T-helper 1 cell treated with Interleukin-12 subunit alpha and Interleukin-12 subunit beta and Interleukin-4 antibody, amounts not matched to agents 30 μg/mL and 1 μg/mL, for 36 hours (primary cell): ENCODE data around the gene LCNL1.

Experiments used
- H3K27ac Mint-ChIP-seq: one replicate; pipeline ENCODE4 v1.8.0; 2021; ENCODE audit warnings: mild to moderate bottlenecking, mixed read lengths
- H3K27me3 Mint-ChIP-seq: one replicate; pipeline ENCODE4 v1.8.0; 2021; ENCODE audit warnings: low read depth, mixed read lengths
- H3K36me3 Mint-ChIP-seq: one replicate; pipeline ENCODE4 v1.8.0; 2021; ENCODE audit warnings: low read depth, mixed read lengths
- H3K4me1 Mint-ChIP-seq: one replicate; pipeline ENCODE4 v1.8.0; 2021; ENCODE audit warnings: low read depth, mixed read lengths
- H3K4me3 Mint-ChIP-seq: one replicate; pipeline ENCODE4 v1.8.0; 2021; ENCODE audit warnings: mild to moderate bottlenecking, moderate library complexity, mixed read lengths
- H3K9me3 Mint-ChIP-seq: one replicate; pipeline ENCODE4 v1.8.0; 2021; ENCODE audit warnings: mixed read lengths

Gene LCNL1

DNA sequence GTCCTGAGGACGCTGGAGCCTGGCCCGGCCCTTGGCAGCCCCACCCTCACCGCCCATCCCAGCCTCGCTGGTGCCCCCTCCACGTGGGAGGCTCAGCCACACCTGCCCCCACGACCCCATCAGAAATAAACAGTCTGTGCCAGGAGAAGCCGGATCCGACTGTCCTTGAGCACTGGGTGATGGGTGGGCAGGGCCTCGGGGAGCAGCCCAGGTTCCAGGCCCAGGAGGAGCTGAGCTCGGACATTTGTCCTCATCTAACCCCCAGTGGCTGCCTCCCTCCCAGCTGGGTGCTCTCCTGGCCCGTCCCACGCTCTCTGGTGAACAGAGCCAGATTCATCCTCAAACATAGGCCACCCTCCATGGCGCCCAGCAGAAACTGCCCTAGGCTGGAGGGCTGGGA lies 10.1 kb upstream of the LCNL1 start:
- Mint-ChIP-seq H3K36me3 (no peaks in the 10 kb centered on the region), H3K9me3 (no peaks in the 10 kb centered on the region), H3K4me3 (no peak overlapping the region), H3K4me1 (peaks cover 3% of the 10 kb centered on the region), H3K27ac (no peak overlapping the region), H3K27me3 (peaks cover 5% of the 10 kb centered on the region)

DNA sequence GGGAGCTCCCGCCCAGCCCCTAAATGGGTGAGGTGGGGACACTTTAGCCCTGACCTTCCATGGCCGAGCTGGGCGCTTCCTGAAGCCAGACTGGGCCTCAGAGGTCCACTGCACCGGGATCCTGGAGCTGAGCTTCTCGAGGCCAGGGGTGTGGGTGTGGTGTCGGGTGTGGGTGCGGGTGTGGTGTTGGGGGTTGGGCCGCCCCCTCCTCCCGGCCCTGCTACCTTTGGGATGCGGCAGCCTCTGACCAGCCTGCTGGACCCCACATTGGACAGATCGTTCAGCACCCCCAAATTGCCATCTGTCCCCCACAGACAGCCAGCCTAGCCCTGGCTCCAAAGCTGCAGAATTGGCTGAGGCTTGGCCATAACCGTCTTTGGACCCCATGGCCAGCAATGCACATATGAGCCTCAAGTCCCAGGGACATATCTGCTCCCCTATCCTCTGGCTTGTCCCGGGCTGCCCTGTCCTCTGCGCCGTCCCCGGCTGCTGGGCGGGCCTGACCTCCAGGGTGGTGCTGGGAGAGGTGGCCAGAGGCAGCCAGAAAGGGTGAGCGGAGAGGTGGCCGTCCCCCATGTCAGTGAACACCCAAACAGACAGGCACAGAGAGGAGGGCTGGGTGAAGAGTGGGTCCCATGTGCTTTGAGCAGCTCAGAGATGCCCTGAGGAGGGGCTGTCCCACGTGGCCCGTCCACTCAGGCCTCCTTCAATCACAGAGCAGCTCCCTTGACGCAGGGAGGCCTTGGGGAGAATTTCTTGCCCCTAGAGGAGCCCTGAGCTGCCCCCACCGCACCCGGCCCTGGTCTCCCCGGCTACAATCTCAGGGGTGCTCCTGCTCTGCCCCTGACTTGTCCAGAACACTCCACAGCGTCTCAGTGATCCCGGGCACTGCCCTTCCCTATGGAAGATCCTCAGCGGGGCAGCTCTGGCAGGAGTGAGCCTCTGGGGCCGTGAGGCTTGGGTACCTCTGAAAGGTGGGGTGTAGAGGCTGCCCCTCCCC lies 8.9 kb upstream of the LCNL1 start:
- Mint-ChIP-seq H3K9me3 (no peaks in the 10 kb centered on the region), H3K27ac (no peak overlapping the region), H3K4me1 (peaks cover 3% of the 10 kb centered on the region), H3K27me3 (peaks cover 5% of the 10 kb centered on the region), H3K4me3 (no peak overlapping the region), H3K36me3 (no peaks in the 10 kb centered on the region)

GRCh38 chr9:136974817-136975535 lies 7.8 kb upstream of the LCNL1 start:
- peaks cover 5% of the 10 kb centered on the region for H3K27me3 Mint-ChIP-seq
- peak overlapping the region; percentile 59 for H3K27ac Mint-ChIP-seq
- peak overlapping the region; percentile 34 for H3K4me3 Mint-ChIP-seq
- no peaks in the 10 kb centered on the region for H3K36me3 Mint-ChIP-seq
- no peaks in the 10 kb centered on the region for H3K9me3 Mint-ChIP-seq
- H3K4me1 Mint-ChIP-seq = peaks cover 3% of the 10 kb centered on the region

GRCh38 chr9:136975644-136976043 lies 7.1 kb upstream of the LCNL1 start:
- Mint-ChIP-seq H3K4me3 (peak overlapping the region; percentile 34), H3K27ac (no peak overlapping the region), H3K9me3 (no peaks in the 10 kb centered on the region), H3K36me3 (no peaks in the 10 kb centered on the region), H3K4me1 (peaks cover 3% of the 10 kb centered on the region), H3K27me3 (peaks cover 8% of the 10 kb centered on the region)

DNA sequence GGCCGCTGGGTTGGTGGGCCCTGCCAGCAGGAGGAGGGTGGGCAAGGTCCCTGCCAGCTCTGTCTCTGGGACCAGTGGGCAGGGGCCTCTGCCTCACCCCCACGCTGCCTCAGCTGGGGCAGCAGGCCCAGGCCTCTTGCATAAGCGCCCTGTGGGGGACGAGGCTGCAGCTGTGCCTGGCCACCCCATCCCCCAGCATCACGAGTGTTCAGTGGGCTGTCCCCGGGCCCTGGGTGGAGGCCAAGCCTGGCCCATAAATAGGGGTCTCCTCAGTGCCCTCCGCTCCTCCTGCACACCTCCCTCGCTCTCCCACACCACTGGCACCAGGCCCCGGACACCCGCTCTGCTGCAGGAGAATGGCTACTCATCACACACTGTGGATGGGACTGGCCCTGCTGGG lies 5.6 kb upstream of the LCNL1 start, which contains the start of gene PTGDS:
PTGDS (plus strand) TSS at position 282 of the 400 bp plus-strand sequence; CDS start at position 357, 75 bp downstream.
- Mint-ChIP-seq H3K27ac (no peak within 1 kb of the TSS), H3K27me3 (peaks cover 9% of the 10 kb centered on the region)

DNA sequence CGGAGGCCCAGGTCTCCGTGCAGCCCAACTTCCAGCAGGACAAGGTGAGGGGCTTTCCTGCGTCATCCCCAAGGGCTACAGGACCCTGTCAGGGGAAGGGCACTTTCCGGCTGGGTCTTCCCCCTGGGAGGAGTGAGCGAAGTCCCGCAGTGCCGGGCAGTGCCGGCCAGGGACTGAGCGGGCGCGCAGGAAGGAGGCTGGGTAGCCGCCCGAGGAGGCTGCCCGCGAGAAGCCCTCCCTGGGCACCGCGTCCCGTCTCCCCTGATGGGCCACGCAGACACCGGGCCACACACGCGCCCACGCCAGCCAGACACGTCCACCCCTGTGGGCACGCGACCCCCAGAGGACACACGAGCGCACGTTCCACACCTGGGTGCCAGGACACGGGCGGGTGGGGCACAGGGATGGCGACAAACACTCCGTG lies 5.1 kb upstream of the LCNL1 start:
- peaks cover 3% of the 10 kb centered on the region for H3K4me1 Mint-ChIP-seq
- H3K4me3 Mint-ChIP-seq = no peak overlapping the region
- H3K9me3 Mint-ChIP-seq = no peaks in the 10 kb centered on the region
- no peak overlapping the region for H3K27ac Mint-ChIP-seq
- H3K36me3 Mint-ChIP-seq = no peaks in the 10 kb centered on the region
- H3K27me3 Mint-ChIP-seq = peaks cover 9% of the 10 kb centered on the region

More for the DNA sequence above, 5.6 kb upstream of the LCNL1 start, which contains the start of gene PTGDS:
- H3K9me3 Mint-ChIP-seq = no peaks in the 10 kb centered on the region
- peaks cover 3% of the 10 kb centered on the region for H3K4me1 Mint-ChIP-seq
- no peaks in the 10 kb centered on the region for H3K36me3 Mint-ChIP-seq
- H3K4me3 Mint-ChIP-seq = no peak within 1 kb of the TSS

DNA sequence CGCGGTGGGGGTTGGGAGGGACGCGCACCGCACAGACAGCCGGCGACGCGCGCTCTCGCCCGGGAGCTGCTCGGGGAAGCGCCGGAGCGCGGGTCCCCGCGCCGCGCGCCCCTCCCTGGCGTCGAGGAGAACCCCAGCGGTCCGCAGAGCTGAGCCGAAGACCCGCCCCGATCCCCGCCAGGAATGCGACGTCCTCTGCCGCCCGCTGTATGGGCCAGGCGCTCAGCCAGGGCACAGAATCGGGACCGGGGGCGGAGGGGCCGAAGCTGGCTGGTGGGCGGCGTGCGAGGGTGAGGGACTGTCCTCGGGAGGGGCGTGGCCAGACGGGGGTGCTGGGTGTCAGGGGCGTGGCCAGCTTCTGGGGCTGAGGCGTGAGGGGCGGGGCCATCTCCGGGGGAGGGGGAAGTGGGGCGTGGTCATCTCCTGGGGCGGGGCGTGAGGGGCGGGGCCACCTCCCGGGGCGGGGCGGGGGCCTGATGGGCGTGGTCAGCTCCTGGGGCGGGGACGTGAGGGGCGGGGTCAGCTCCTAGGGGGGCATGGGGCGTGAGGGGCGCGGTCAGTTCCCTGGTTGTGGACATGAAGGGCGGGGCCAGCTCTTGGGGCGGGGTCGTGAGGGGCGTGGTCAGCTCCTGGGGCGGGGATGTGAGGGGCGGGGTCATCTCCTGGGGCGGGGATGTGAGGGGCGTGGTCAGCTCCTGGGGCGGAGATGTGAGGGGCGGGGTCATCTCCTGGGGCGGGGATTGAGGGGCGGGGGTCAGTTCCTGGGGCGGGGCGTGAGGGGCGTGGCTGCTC lies 4.5 kb upstream of the LCNL1 start:
- Mint-ChIP-seq H3K4me1 (peaks cover 3% of the 10 kb centered on the region), H3K36me3 (no peaks in the 10 kb centered on the region), H3K27ac (no peak overlapping the region), H3K27me3 (peaks cover 9% of the 10 kb centered on the region), H3K9me3 (no peaks in the 10 kb centered on the region), H3K4me3 (no peak overlapping the region)

DNA sequence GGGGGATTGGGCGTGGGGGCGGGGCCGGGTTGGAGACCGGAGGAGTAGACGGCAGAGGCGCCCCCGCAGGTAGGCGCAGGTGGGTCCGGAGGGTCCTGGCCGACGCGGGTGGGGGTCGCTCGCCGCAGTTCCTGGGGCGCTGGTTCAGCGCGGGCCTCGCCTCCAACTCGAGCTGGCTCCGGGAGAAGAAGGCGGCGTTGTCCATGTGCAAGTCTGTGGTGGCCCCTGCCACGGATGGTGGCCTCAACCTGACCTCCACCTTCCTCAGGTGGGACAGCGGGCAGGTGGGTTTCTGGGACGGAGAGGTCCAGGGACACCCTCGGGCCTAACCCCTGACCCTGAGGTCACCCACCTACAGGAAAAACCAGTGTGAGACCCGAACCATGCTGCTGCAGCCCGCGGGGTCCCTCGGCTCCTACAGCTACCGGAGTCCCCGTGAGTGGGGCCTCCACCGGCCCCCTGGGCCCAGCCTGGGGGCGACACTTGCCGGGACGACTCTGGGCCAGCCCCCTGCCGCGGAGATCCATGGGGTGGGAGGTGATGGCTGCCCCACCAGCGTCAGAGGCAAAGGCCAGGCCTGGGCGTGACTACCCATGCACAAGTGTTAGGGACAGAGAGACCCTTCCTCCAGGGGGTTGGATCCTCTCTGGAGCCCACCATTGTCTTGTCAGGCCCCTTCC lies 3.8 kb upstream of the LCNL1 start:
- peaks cover 3% of the 10 kb centered on the region for H3K4me1 Mint-ChIP-seq
- peaks cover 13% of the 10 kb centered on the region for H3K27me3 Mint-ChIP-seq
- no peaks in the 10 kb centered on the region for H3K36me3 Mint-ChIP-seq
- no peak overlapping the region for H3K4me3 Mint-ChIP-seq
- no peak overlapping the region for H3K27ac Mint-ChIP-seq
- no peaks in the 10 kb centered on the region for H3K9me3 Mint-ChIP-seq

GRCh38 chr9:136979769-136980587 lies 2.8 kb upstream of the LCNL1 start:
- H3K27me3 Mint-ChIP-seq = peaks cover 15% of the 10 kb centered on the region
- H3K4me1 Mint-ChIP-seq = peaks cover 3% of the 10 kb centered on the region
- H3K36me3 Mint-ChIP-seq = no peaks in the 10 kb centered on the region
- H3K4me3 Mint-ChIP-seq = no peak overlapping the region
- H3K27ac Mint-ChIP-seq = no peak overlapping the region
- no peaks in the 10 kb centered on the region for H3K9me3 Mint-ChIP-seq

DNA sequence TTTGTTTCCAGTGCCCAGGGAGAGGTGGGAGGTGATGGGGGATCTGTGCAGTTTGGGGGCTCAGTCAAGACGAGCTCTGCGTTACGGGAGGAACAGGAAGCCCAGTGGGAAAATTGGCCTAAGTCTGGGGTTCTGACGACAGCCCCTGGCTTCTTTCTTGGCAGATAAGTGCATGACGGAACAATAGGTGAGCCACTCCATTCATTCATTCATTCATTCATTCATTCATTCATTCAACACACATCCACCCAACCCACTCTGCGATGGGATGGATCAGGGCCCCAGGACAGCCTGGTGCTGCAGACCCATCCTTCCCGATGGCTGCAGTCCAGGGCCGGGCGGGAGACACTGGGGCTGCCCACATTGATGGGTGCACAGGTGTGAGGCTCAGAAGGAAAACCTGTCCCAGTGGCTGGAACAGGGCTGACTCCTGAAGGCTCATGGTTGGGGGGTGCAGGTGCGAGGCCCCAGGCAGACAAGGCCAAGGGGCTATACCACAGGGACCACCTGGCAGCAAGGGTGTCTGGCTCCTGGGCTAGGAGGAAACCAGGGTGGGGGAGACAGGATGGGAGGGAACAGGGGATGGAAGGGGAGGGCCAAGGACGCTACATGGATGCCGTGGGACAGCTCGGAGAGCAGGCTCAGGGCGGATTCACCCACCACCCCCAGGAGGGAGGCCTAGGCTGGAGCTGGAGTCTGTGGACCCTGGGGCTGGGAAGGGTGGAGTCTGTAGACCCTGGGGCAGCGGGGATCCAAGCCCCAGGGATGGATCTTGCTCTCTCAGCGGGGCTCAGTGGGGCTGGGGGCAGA lies 1.9 kb upstream of the LCNL1 start:
- H3K27me3 Mint-ChIP-seq = peaks cover 15% of the 10 kb centered on the region
- no peak overlapping the region for H3K27ac Mint-ChIP-seq
- no peaks in the 10 kb centered on the region for H3K9me3 Mint-ChIP-seq
- H3K4me3 Mint-ChIP-seq = no peak overlapping the region
- H3K4me1 Mint-ChIP-seq = no peaks in the 10 kb centered on the region
- no peaks in the 10 kb centered on the region for H3K36me3 Mint-ChIP-seq

DNA sequence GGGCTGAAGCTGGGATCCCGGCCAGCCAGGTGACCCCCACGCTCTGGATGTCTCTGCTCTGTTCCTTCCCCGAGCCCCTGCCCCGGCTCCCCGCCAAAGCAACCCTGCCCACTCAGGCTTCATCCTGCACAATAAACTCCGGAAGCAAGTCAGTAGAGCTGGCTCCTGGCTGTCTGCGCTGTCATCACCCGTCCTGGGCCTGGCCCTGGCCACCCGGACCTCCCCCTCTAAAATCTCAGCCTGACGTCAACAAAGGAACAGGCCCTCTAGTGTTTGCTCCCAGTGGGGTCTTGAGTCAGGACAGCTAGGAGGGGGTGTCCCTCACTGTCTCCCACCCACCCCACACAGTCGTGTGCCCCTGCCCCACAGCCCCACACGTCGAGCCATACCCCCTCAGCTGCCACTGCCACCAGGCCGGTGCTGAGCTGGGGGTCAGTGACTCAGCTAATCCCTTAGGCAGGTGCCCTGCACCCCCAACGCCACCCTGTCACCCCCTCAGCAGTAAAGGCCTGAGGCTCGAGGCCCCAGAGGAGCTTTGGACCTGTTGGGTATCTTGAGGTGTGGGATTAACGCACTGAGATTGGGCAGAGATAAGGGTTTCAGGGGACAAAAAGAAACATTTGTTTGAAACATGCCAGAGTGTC lies 1.1 kb upstream of the LCNL1 start:
- Mint-ChIP-seq H3K4me1 (no peaks in the 10 kb centered on the region), H3K9me3 (no peaks in the 10 kb centered on the region), H3K4me3 (no peak overlapping the region), H3K27ac (no peak overlapping the region), H3K36me3 (no peaks in the 10 kb centered on the region), H3K27me3 (peaks cover 16% of the 10 kb centered on the region)

- no peaks in the 10 kb centered on the region for H3K36me3 Mint-ChIP-seq
- H3K27me3 Mint-ChIP-seq = peaks cover 28% of the 10 kb centered on the region
- no peak overlapping the region for H3K4me3 Mint-ChIP-seq
- no peaks in the 10 kb centered on the region for H3K9me3 Mint-ChIP-seq
- no peaks in the 10 kb centered on the region for H3K4me1 Mint-ChIP-seq
- no peak overlapping the region for H3K27ac Mint-ChIP-seq
Measured at GRCh38 chr9:136983167-136983566, 374 bp downstream of the LCNL1 start.
